CD14-positive monocyte (primary cell): ENCODE results near the gene SCFD1. TPM values are rescaled to one million over a fixed set of nuclear protein-coding genes. Genes with fewer than 3 reads are reported as not detected.

Experiments used
- DNase-seq, 3 donors: peaks; one replicate each; pipeline ENCODE4 v3.0.0-alpha.2; 2011 to 2022
- H2AFZ ChIP-seq: 2 replicates; pipeline ENCODE4 v1.6.0; 2012; ENCODE audit warnings: mild to moderate bottlenecking, low read depth, low read length, inconsistent platforms; ENCODE audit not compliant: insufficient read depth, poor library complexity, severe bottlenecking
- H3K27ac ChIP-seq, 2 donors: 1 replicate in 1 of 2; 2 replicates in 1 of 2; pipeline ENCODE4 v1.5.1; 2012 to 2013; ENCODE audit warnings: low read length in 2 of 2, control low read depth in 1 of 2, inconsistent platforms in 1 of 2, low read depth in 1 of 2, mild to moderate bottlenecking in 1 of 2
- H3K27me3 ChIP-seq, 2 donors: one replicate each; pipeline versions ENCODE4 v1.6.0 to v1.6.1; 2011 to 2013; ENCODE audit warnings: low read length in 2 of 2; ENCODE audit not compliant: control insufficient read depth in 2 of 2, insufficient read depth in 2 of 2
- H3K36me3 ChIP-seq, 2 donors: replicated peaks in 1 of 2; 1 replicate in 1 of 2; 2 replicates in 1 of 2; pipeline versions ENCODE4 v1.5.1 to v1.6.1; 2012 to 2013; ENCODE audit warnings: low read length in 2 of 2, control low read depth in 1 of 2, inconsistent platforms in 1 of 2, mild to moderate bottlenecking in 1 of 2; ENCODE audit not compliant: insufficient read depth in 2 of 2, control insufficient read depth in 1 of 2
- H3K4me1 ChIP-seq, 2 donors: 1 replicate in 1 of 2; 2 replicates in 1 of 2; pipeline versions ENCODE4 v1.5.1 to v1.6.1; 2012 to 2013; ENCODE audit warnings: low read length in 2 of 2, control low read depth in 1 of 2, inconsistent platforms in 1 of 2, mild to moderate bottlenecking in 1 of 2, moderate library complexity in 1 of 2; ENCODE audit not compliant: insufficient read depth in 2 of 2, control insufficient read depth in 1 of 2
- H3K4me2 ChIP-seq: replicated peaks from 2 replicates; pipeline ENCODE3; 2012; ENCODE audit warnings: low read length, moderate library complexity, mild to moderate bottlenecking; ENCODE audit not compliant: poor library complexity, severe bottlenecking; ENCODE audit errors: extremely low read depth
- H3K4me3 ChIP-seq, 3 experiments: fragments of 200-600 bp in 1 of 3; sonication (generic) in 1 of 3; replicated peaks in 1 of 3; 1 replicate in 2 of 3; 2 replicates in 1 of 3; pipeline ENCODE4 v1.5.1; 2011 to 2013; ENCODE audit warnings: low read length in 3 of 3, mild to moderate bottlenecking in 3 of 3, control low read depth in 2 of 3, low read depth in 2 of 3, inconsistent platforms in 1 of 3, moderate library complexity in 1 of 3
- H3K79me2 ChIP-seq: 2 replicates; pipeline ENCODE4 v1.6.0; 2012; ENCODE audit warnings: mild to moderate bottlenecking, control low read depth, inconsistent platforms, low read length, moderate library complexity; ENCODE audit not compliant: insufficient read depth
- H3K9ac ChIP-seq: 2 replicates; pipeline ENCODE4 v1.6.0; 2017; ENCODE audit warnings: low read length, mild to moderate bottlenecking; ENCODE audit not compliant: insufficient read depth, poor library complexity, severe bottlenecking
- H3K9me3 ChIP-seq, 2 donors: replicated peaks in 1 of 2; 1 replicate in 1 of 2; 2 replicates in 1 of 2; pipeline versions ENCODE4 v1.5.1 to v1.6.1; 2012 to 2013; ENCODE audit warnings: low read length in 2 of 2, control low read depth in 1 of 2; ENCODE audit not compliant: control insufficient read depth in 1 of 2, insufficient read depth in 1 of 2
- H4K20me1 ChIP-seq: 2 replicates; pipeline ENCODE4 v1.6.0; 2012; ENCODE audit warnings: mild to moderate bottlenecking, low read length, control low read depth, moderate library complexity; ENCODE audit not compliant: insufficient read depth
- H3K27ac Mint-ChIP-seq, 7 donors: one replicate each; pipeline ENCODE4 v1.8.0; 2020; ENCODE audit warnings: mild to moderate bottlenecking in 7 of 7, mixed read lengths in 7 of 7, moderate library complexity in 6 of 7, inconsistent platforms in 2 of 7
- H3K27me3 Mint-ChIP-seq, 3 donors: one replicate each; pipeline ENCODE4 v1.8.0; 2021 to 2022; ENCODE audit warnings: low read depth in 3 of 3, mild to moderate bottlenecking in 3 of 3, mixed read lengths in 3 of 3, moderate library complexity in 3 of 3, inconsistent platforms in 1 of 3
- H3K36me3 Mint-ChIP-seq, 2 donors: one replicate each; pipeline ENCODE4 v1.8.0; 2020; ENCODE audit warnings: mixed read lengths in 2 of 2, inconsistent platforms in 1 of 2, mild to moderate bottlenecking in 1 of 2
- H3K4me1 Mint-ChIP-seq: one replicate; pipeline ENCODE4 v1.8.0; 2020; ENCODE audit warnings: mild to moderate bottlenecking, mixed read lengths
- H3K4me3 Mint-ChIP-seq, 2 donors: one replicate each; pipeline ENCODE4 v1.8.0; 2020; ENCODE audit warnings: mild to moderate bottlenecking in 2 of 2, mixed read lengths in 2 of 2, moderate library complexity in 1 of 2
- H3K9me3 Mint-ChIP-seq, 7 donors: one replicate each; pipeline ENCODE4 v1.8.0; 2020 to 2022; ENCODE audit warnings: mixed read lengths in 7 of 7, mild to moderate bottlenecking in 6 of 7, moderate library complexity in 6 of 7, inconsistent platforms in 2 of 7
- WGBS: methylation state at CpG from one replicate; pipeline ENCODE4 v1.1.5; 2013; ENCODE audit warnings: missing lambda C conversion rate; ENCODE audit not compliant: insufficient coverage; 5-methylcytosine and 5-hydroxymethylcytosine counted together
- intact Hi-C, 2 donors: fragments of 100-400 bp; cut with micrococcal nuclease; formaldehyde crosslinking; loops; one replicate each; pipeline versions ENCODE4 v1.15.0 to v1.15.1; 2023
- polyA plus RNA-seq, 3 donors: library from polyadenylated mRNA; depleted of rRNA in 1 of 3; unstranded in 2 of 3; stranded (reverse) in 1 of 3; fragments of 300-500 nt in 2 of 3; fragments of >200 nt in 1 of 3; fragmentation: Illumina TruSeq in 2 of 3; gene quantifications; 1 replicate in 2 of 3; 2 replicates in 1 of 3; pipeline ENCODE4 v1.2.3, GENCODE V29; 2012 to 2021
- TF ChIP-seq, protein P1 (sequence below): fragments of 200-600 bp; IDR thresholded peaks from one replicate; pipeline ENCODE4 v1.8.0; 2022; ENCODE audit warnings: antibody characterized with exemption, mild to moderate bottlenecking

Gene SCFD1
- polyA plus RNA-seq, 3 donors = 33.1 to 64.1 (median 44.9) TPM

DNA sequence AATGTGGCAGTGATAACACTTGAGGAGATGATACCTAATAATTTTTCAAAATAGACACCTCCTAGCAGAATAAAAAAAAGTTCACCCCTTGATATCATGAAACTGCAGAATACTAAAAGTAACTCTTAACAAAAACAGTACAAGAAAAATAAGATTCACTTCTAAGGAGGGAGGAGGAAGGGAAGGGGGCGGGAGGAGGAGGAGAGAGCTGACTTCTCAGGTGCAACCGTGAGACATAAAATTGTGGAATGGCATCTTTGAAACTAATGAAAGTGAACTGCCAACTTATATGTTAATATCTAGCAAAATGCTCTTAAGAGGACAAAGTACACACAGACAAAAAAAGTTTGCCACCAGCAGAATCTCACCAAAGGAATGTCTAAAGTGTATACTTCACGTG, 115.8 kb downstream of the SCFD1 start:
- TF ChIP-seq, protein P1, sequence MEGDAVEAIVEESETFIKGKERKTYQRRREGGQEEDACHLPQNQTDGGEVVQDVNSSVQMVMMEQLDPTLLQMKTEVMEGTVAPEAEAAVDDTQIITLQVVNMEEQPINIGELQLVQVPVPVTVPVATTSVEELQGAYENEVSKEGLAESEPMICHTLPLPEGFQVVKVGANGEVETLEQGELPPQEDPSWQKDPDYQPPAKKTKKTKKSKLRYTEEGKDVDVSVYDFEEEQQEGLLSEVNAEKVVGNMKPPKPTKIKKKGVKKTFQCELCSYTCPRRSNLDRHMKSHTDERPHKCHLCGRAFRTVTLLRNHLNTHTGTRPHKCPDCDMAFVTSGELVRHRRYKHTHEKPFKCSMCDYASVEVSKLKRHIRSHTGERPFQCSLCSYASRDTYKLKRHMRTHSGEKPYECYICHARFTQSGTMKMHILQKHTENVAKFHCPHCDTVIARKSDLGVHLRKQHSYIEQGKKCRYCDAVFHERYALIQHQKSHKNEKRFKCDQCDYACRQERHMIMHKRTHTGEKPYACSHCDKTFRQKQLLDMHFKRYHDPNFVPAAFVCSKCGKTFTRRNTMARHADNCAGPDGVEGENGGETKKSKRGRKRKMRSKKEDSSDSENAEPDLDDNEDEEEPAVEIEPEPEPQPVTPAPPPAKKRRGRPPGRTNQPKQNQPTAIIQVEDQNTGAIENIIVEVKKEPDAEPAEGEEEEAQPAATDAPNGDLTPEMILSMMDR = no peak
- WGBS = no CpG with 5 or more reads among the region's 3 CpGs

DNA sequence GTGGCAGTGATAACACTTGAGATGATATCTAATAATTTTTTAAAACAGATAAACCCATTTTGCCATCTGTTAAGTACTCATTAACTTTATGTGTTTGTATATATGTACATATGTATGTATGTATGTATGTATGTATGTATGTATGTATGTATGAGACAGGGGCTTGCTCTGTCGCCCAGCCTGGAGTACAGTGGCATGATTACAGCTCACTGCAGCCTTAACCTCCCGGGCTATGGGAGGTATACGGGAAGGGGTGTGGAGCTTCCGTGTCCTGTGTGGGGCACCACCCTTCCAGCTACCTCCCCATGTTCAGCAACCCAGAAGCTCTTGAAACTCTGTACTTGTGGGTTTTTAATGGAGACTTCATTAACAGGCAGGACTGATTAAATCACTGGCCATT, 116.9 kb downstream of the SCFD1 start:
- Histone ChIP-seq H3K9me3 (peaks cover 0 to 6% of the 10 kb centered on the region in 2 donors), H3K27ac (no peak overlapping the region), H3K4me2 (no peak overlapping the region), H3K4me1 (no peaks in the 10 kb centered on the region), H3K79me2 (no peaks in the 10 kb centered on the region), H3K9ac (no peak overlapping the region), H3K36me3 (peaks cover 28 to 32% of the 10 kb centered on the region in 2 donors), H3K27me3 (no peaks in the 10 kb centered on the region), H4K20me1 (no peaks in the 10 kb centered on the region), H3K4me3 (no peak overlapping the region), H2AFZ (no peak overlapping the region)
- Mint-ChIP-seq H3K9me3 (peaks cover 0 to 5% (median 1%) of the 10 kb centered on the region in 7 donors), H3K27ac (no peak overlapping the region), H3K4me3 (no peak overlapping the region), H3K4me1 (no peaks in the 10 kb centered on the region), H3K27me3 (peaks cover 0 to 3% (median 0%) of the 10 kb centered on the region in 3 donors), H3K36me3 (peaks cover 34 to 40% of the 10 kb centered on the region in 2 donors)
- intact Hi-C loops = no loop called here
- DNase-seq = no peak
- TF ChIP-seq, protein P1 = no peak
- WGBS = 100% methylated on average over 1 of the region's 4 CpGs

More for the DNA sequence above, 115.8 kb downstream of the SCFD1 start:
- H3K36me3 Mint-ChIP-seq = peaks cover 44 to 49% of the 10 kb centered on the region in 2 donors
- Histone ChIP-seq H4K20me1 (no peaks in the 10 kb centered on the region), H3K9me3 (peaks cover 0 to 2% of the 10 kb centered on the region in 2 donors), H3K9ac (no peak overlapping the region), H3K79me2 (no peaks in the 10 kb centered on the region), H3K4me2 (no peak overlapping the region), H3K27ac (no peak overlapping the region), H3K27me3 (no peaks in the 10 kb centered on the region), H2AFZ (no peak overlapping the region), H3K4me1 (no peaks in the 10 kb centered on the region), H3K36me3 (peaks cover 36 to 43% of the 10 kb centered on the region in 2 donors), H3K4me3 (no peak overlapping the region)
- H3K9me3 Mint-ChIP-seq = peaks cover 0 to 5% (median 0%) of the 10 kb centered on the region in 7 donors
- no peak for DNase-seq
- H3K27ac Mint-ChIP-seq = no peak overlapping the region
- no peaks in the 10 kb centered on the region for H3K4me1 Mint-ChIP-seq
- H3K27me3 Mint-ChIP-seq = peaks cover 0 to 3% (median 0%) of the 10 kb centered on the region in 3 donors
- H3K4me3 Mint-ChIP-seq = no peak overlapping the region
- intact Hi-C loops = no loop called here
